IPS-20b (cell line): ENCODE results near the gene FTO.

Source experiments
- H3K27ac ChIP-seq: one replicate; pipeline ENCODE4 v1.5.1; 2013; ENCODE audit warnings: low read length
- H3K27me3 ChIP-seq: 2 replicates; pipeline ENCODE4 v1.6.1; 2013; ENCODE audit warnings: mild to moderate bottlenecking, low read length, inconsistent platforms; ENCODE audit not compliant: insufficient read depth
- H3K36me3 ChIP-seq: 2 replicates; pipeline ENCODE4 v1.6.1; 2013; ENCODE audit warnings: low read depth, mild to moderate bottlenecking, inconsistent platforms, low read length, moderate library complexity; ENCODE audit not compliant: insufficient read depth
- H3K4me1 ChIP-seq: 2 replicates; pipeline ENCODE4 v1.6.1; 2013; ENCODE audit warnings: mild to moderate bottlenecking, control low read depth, inconsistent platforms, low read length, moderate library complexity; ENCODE audit not compliant: insufficient read depth
- H3K4me3 ChIP-seq: 2 replicates; pipeline ENCODE4 v1.5.1; 2013; ENCODE audit warnings: mild to moderate bottlenecking, low read length, inconsistent platforms
- H3K9ac ChIP-seq: 2 replicates; pipeline ENCODE4 v1.6.1; 2013; ENCODE audit warnings: low read depth, mild to moderate bottlenecking, inconsistent platforms, low read length, moderate library complexity
- H3K9me3 ChIP-seq: 2 replicates; pipeline ENCODE4 v1.6.1; 2013; ENCODE audit warnings: mild to moderate bottlenecking, low read depth, low read length, inconsistent platforms; ENCODE audit not compliant: insufficient read depth

FTO gene

DNA sequence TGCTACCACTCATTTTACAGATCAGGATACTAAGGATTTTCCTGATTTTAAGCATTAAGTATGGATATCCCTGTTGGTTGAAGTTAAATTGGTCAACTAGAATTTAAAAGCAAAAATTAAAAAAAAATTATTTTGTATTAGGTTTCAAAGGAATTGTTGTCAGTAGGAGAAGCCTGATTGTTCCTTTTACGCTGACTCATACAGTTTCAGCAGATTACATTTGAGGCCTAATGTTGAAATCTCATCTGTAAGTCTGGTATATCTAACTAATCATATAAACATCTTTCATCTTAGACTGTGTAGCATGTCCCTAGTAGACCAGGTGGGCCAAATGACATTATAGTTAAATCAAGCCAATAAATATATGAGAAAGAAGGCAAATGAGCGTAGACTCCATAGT is 83.5 kb downstream of the FTO start:
- Histone ChIP-seq H3K4me1 (no peaks in the 10 kb centered on the region), H3K9ac (no peak overlapping the region), H3K4me3 (no peak overlapping the region), H3K36me3 (no peaks in the 10 kb centered on the region), H3K9me3 (no peaks in the 10 kb centered on the region), H3K27ac (no peak overlapping the region), H3K27me3 (no peaks in the 10 kb centered on the region)

DNA sequence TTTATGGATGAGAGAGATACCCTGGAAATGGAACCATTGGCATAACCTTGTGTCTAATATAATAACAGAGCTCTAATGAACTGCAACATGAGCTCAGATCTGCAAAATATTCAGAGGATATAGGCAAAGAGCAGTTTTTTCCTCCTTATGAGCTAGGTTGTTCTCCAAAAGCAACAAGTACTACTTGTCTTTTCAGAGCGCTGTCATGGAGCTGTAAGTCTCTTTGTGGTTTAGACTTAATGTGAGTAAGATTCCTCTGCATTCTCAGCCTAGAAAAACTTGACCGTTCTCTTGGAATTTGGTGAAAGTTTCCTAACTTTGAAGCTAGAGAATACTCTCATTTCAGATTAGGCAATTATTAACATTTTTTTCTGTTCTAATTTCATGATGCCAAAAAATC is 85.2 kb downstream of the FTO start:
- H3K4me1 ChIP-seq = no peaks in the 10 kb centered on the region
- H3K36me3 ChIP-seq = no peaks in the 10 kb centered on the region
- no peaks in the 10 kb centered on the region for H3K27me3 ChIP-seq
- no peak overlapping the region for H3K9ac ChIP-seq
- H3K4me3 ChIP-seq = no peak overlapping the region
- H3K27ac ChIP-seq = no peak overlapping the region
- no peaks in the 10 kb centered on the region for H3K9me3 ChIP-seq

DNA sequence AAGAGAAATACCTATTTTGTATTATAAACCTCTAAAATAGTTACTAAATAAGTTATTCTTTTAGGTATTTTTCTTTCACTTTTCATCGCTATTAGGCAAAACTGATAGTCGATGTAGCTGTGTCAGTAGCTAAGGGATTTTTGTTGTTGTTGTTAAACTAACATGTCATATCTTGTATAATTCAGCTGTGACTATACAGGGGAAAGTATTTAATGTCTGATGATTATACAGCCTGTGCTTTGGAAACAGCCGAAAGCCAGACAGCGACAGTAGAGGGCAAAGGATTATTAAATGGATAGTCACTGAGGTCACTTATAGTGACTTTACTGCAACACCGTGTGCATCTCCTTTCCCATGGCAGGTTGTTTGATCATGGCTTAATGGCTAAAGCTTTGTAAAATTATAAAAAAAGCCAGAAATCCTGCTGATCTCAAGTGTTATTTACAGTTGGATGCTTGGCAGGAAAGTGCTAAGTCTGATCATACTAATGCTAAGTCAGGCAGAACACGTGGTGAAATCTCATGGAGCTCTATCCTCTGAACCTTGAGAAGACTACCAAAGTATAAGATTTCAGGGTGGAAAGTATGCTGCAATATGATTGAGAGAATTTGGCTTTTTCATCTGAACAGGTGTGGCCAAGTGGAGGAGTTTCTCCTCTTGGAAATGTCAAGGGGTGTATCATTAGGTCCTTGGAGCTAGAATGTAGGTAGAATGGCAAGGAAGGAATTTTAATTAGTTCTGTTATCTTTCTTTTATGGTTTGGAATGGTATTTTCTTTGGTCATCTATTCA is 88.4 kb downstream of the FTO start:
- no peaks in the 10 kb centered on the region for H3K4me1 ChIP-seq
- no peaks in the 10 kb centered on the region for H3K27me3 ChIP-seq

DNA sequence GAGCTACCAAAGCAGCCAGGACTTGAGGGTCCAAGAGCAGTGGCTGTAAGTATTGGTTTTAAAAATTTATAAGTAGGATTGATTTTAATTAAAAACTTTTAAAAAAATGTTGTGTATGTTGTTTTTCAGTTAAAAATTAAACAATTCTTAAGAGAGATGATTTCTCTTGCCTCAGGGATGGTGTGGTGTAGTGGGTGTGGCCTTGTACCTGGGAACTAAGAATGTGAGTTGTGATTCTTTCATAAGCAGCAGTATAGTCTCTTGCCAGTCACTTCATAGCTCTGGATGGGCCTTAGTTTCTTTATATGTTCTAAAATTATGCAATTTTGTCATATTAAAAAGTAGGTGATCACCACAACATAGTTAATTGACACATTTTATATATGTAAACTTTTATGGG is 99.5 kb downstream of the FTO start:
- Histone ChIP-seq H3K4me1 (peaks cover 25% of the 10 kb centered on the region; the same call in 1 of the 2 replicates), H3K9me3 (no peaks in the 10 kb centered on the region), H3K4me3 (0 out of 2 replicates have a peak overlapping the region, but pooled peaks have one; percentile 34), H3K27ac (no peak overlapping the region), H3K36me3 (no peaks in the 10 kb centered on the region), H3K9ac (no peak overlapping the region), H3K27me3 (no peaks in the 10 kb centered on the region)

More for the DNA sequence above, 88.4 kb downstream of the FTO start:
- H3K9ac ChIP-seq = no peak overlapping the region
- H3K9me3 ChIP-seq = no peaks in the 10 kb centered on the region
- no peak overlapping the region for H3K4me3 ChIP-seq
- H3K36me3 ChIP-seq = no peaks in the 10 kb centered on the region
- H3K27ac ChIP-seq = no peak overlapping the region

DNA sequence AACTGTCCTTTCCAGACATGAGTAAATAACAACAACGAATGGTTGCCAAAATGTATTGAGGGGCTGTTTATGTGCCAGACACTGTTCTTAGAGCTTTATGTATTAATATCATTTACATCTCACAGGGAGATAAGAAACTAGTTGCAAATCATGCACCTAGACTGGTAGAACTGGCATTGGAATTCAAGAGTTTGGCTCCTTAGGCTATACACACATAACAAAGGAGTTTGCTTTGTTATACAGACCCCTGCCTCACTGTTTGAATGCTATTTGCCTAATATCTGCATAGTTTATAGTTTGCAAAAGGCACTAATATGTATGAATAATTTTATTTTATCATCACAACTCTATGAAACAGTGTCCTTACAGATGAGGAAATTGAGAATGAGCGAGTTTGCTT is 100.0 kb downstream of the FTO start:
- peaks cover 25% of the 10 kb centered on the region; the same call in 1 of the 2 replicates for H3K4me1 ChIP-seq
- H3K36me3 ChIP-seq = no peaks in the 10 kb centered on the region
- H3K4me3 ChIP-seq = peak overlapping the region; percentile 34; the same call in 1 of the 2 replicates
- no peak overlapping the region for H3K27ac ChIP-seq
- H3K9me3 ChIP-seq = no peaks in the 10 kb centered on the region
- no peaks in the 10 kb centered on the region for H3K27me3 ChIP-seq
- no peak overlapping the region for H3K9ac ChIP-seq

DNA sequence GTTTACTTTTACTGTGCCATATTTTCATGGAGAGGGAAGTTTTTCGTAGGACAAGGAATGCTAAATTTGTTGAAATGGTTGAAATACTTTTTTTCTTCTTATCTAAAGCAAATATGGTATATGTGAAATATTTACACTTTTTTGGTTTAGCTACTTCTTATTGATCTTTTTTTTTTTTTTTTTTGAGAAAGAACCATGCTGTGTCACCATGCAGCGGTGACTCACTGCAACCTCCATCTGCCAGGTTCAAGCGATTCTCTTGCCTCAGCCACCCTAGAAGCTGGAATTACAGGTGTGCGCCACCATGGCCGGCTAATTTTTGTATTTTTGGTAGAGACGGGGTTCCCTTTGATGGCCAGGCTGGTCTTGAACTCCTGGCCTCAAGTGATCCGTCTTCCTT is 100.5 kb downstream of the FTO start:
- Histone ChIP-seq H3K9ac (no peak overlapping the region), H3K9me3 (no peaks in the 10 kb centered on the region), H3K4me1 (peaks cover 25% of the 10 kb centered on the region; the same call in 1 of the 2 replicates), H3K4me3 (no peak overlapping the region), H3K27ac (no peak overlapping the region), H3K36me3 (no peaks in the 10 kb centered on the region), H3K27me3 (no peaks in the 10 kb centered on the region)

DNA sequence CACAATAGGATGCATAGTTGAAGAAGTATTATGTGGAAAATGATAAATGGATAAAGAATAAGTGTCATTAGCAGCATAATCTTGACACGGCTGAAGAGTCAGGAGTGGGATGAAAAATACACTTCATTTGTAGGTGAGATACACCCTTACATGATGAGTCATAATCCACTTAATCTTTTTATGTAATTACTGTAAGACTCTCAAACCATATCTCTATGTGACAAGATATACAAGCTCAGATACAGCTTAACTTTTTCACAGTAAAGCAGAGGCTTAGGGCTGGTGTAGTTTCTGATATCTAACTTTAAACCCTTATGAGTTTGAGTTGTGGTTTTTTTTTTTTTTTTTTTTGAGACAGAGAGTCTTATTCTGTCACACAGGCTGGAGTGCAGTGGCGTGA is 101.2 kb downstream of the FTO start:
- no peak overlapping the region for H3K4me3 ChIP-seq
- no peak overlapping the region for H3K9ac ChIP-seq
- peaks cover 25% of the 10 kb centered on the region; the same call in 1 of the 2 replicates for H3K4me1 ChIP-seq
- H3K27ac ChIP-seq = no peak overlapping the region
- no peaks in the 10 kb centered on the region for H3K36me3 ChIP-seq
- no peaks in the 10 kb centered on the region for H3K9me3 ChIP-seq
- H3K27me3 ChIP-seq = no peaks in the 10 kb centered on the region

DNA sequence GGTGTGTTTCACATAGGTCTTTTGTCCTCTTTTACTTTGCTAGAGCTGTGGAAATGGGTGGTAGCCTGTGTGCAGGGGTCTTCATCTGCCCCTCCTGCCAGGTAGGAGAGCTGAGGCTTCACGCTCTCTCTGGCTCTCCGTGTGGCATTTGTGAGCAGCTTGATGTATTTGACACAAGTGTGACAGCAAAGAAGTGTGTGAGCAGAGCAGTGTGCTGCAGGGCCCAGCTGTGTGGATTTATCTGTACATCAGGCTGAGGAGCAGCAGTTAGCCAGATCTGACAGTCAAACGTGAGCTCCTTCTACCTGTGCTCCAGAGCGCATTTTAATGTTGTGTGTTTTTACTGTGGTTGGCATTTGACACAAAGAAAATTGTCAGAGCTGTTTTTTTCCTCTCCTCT is 101.8 kb downstream of the FTO start:
- H3K27ac ChIP-seq = no peak overlapping the region

DNA sequence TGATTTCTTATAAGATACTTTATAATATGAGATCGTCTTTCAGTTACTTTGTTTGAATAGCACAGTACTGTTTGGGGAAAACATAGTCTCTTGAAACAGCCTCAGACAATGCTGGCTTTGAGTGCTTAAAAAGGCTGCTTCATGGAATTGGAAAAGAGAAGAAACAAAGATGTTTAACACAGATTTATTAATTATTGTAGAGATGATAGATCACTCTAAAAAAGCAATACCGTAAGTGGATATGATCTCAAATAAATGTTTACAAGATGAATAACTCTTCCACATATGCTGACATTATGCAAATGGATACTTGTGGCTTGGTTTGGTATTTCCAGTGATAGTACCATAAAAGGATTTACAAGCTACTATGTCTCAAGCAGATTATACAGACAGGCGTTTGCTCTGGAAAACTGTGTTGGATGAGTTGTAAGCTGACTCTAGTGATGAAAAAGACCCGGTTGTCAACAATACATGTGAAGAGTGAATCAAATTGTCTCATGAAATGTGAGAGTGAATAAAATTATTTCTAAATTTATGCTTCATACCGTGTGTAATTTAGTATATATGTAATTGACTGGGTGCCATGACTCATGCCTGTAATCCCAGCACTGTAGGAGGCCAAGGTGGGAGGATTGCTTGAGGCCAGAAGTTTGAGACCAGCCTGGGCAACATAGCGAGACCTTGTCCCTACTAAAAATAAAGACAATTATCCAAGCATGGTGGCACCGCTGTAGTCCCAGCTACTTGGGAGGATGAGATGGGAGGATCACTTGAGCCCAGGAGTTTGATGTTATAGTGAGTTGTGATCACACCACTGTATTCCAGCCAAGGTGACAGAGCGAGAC is 105.4 kb downstream of the FTO start:
- Histone ChIP-seq H3K4me1 (peaks cover 11% of the 10 kb centered on the region; the same call in 1 of the 2 replicates), H3K9ac (no peak overlapping the region), H3K4me3 (no peak overlapping the region), H3K27me3 (no peaks in the 10 kb centered on the region), H3K36me3 (peaks cover 6% of the 10 kb centered on the region; the same call in 1 of the 2 replicates), H3K9me3 (no peaks in the 10 kb centered on the region), H3K27ac (no peak overlapping the region)

More for the DNA sequence above, 101.8 kb downstream of the FTO start:
- Histone ChIP-seq H3K36me3 (no peaks in the 10 kb centered on the region), H3K9ac (no peak overlapping the region), H3K4me1 (peaks cover 25% of the 10 kb centered on the region; the same call in 1 of the 2 replicates), H3K9me3 (no peaks in the 10 kb centered on the region), H3K27me3 (no peaks in the 10 kb centered on the region), H3K4me3 (no peak overlapping the region)

DNA sequence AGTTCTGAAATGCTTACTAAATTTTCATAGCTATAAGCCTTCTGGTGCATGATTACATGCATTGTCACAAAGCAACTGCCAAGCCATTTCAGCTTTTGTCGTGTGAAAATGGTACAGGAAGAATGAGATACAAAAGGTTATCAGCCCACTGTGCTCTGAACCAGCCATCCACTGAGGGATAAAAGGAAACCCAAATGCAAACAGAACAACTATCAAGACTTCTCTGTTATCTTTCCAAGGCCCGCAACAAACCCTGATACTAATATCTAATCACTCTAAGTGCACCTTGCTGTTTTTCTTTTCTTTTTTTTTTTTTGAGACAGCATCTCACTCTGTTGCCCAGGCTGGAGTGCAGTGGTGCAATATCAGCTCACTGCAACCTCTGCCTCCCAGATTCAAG is 109.0 kb downstream of the FTO start:
- Histone ChIP-seq H3K9ac (no peak overlapping the region), H3K36me3 (peaks cover 6% of the 10 kb centered on the region; the same call in 1 of the 2 replicates), H3K9me3 (no peaks in the 10 kb centered on the region), H3K27me3 (no peaks in the 10 kb centered on the region), H3K4me1 (0 out of 2 replicates have a peak, but pooled peaks cover 5% of the 10 kb centered on the region), H3K4me3 (no peak overlapping the region), H3K27ac (no peak overlapping the region)

DNA sequence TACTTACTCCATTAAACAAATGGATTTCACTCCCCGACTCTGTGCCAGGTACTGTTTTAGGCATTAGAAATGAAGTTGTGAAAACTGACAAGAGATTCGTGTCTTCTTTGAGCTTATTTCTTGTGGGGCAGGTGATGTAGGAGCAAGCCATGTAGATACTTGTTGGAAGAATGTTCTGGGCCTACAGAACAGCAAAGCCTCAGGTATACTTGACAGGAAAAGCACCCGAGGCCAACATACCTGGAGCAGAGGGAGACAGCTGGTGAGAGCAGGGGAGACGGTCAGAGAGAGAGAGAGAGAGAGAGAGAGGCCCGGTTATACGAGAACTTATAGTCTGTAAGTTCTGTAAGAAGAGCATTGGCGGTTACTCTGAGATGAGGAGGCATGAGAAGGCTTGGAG is 110.8 kb downstream of the FTO start:
- Histone ChIP-seq H3K9me3 (no peaks in the 10 kb centered on the region), H3K4me1 (0 out of 2 replicates have a peak, but pooled peaks cover 5% of the 10 kb centered on the region), H3K27ac (no peak overlapping the region), H3K4me3 (no peak overlapping the region), H3K36me3 (peaks cover 6% of the 10 kb centered on the region; the same call in 1 of the 2 replicates), H3K9ac (no peak overlapping the region), H3K27me3 (no peaks in the 10 kb centered on the region)
